GM19239 (cell line): Measurements from ENCODE around the gene KIR3DL3.
"Not testable (repeated sequence)": the region's sequence is repeated elsewhere in the genome, so short reads cannot be mapped to it uniquely, and the experiment has no call there.

Experiments
- DNase-seq: peaks from one replicate; pipeline ENCODE4 v3.0.0; 2011; ENCODE audit warnings: low spot score; ENCODE audit not compliant: insufficient read length
- FAIRE-seq: peaks from 2 replicates; lab custom pipeline; 2011; peaks lifted over from hg19 to GRCh38; lab: Jason Lieb, UNC

KIR3DL3 gene

DNA sequence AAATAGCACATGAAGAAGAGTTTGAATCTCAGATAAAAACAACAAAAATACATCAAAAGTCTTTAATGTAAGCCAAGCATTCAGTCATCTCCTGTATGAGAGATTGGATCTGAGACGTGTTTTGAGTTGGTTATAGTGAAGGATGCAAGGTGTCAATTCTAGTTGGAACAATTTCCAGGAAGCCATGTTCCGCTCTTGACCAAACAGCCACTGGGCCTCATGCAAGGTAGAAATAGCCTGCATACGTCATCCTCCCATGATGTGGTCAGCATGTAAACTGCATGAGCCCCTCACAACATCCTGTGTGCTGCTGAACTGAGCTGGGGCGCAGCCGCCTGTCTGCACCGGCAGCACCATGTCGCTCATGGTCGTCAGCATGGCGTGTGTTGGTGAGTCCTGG lies at the start of gene KIR3DL3:
KIR3DL3 (plus strand) TSS at position 301 of the 400 bp plus-strand sequence; CDS start at position 356, 55 bp downstream.
- no peak for FAIRE-seq
- DNase-seq = no peak

GRCh38 chr19:54676210-54676834 lies 47.9 kb upstream of the KIR3DL3 start:
- FAIRE-seq = peak; percentile 80
- peak; percentile 37 for DNase-seq

- FAIRE-seq (no peak), DNase-seq (no peak)
Observed at GRCh38 chr19:54677217-54677616, 47.0 kb upstream of the KIR3DL3 start.

DNA sequence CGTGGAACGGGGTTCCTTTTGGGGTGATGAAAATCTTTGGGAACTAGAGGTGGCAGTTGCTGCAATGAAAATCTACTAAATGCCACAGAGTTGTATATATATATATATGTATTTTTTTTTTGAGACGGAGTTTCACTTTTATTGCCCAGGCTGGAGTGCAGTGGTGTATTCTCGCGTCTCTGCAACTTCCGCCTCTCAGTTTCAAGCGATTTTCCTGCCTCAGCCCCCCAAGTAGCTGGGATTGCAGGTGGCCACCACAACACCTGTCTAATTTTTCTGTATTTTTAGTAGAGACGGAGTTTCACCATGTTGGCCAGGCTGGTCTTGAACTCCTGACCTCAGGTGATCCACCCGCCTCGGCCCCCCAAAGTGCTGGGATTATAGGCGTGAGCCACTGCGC lies 42.6 kb upstream of the KIR3DL3 start:
- DNase-seq, FAIRE-seq: not testable (repeated sequence)

DNA sequence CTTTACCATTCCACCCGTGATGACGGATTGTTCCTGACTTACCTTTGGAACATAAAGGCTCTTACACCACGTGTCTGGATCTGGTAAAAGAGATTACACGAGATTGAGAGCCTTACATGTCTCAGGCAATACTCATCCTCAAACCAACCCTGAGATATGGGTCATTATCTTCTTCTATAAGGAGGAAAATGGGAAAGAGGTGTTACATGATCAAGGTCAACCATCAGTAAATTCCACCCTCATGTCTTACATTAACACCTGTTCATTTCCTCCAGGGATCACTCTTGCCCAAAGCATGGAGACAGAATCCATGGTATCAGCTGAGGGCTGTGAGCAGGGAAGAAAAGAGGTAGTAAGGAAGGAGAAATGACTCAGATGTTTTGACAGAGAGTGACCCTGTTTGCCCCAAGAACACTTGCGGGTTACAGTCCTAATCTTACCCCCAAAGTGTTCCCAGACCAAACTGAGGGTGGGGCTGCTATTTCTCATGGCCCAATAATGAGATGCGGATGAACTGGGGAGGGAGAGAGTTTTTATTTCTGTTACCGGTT lies 41.9 kb upstream of the KIR3DL3 start:
- no peak for FAIRE-seq
- no peak for DNase-seq

DNA sequence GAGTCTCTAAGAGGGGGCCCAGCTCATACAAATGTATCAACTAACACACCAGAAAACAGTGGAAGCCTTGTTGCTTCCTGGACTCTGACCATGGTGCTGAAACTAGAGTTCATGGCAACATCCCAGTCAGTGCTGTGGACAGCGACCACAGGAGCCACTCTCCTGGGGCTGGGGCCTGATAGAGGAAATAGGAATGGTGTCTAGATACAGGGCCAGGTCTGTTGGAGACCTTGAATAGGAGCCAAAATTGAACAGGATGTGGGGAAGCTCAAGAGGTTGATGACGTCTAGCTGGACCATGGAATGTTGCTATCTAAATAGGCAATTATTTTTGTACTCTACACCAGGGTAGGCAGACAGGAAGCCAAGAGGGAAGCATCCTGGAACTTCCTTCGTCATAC lies 39.7 kb upstream of the KIR3DL3 start:
- DNase-seq = no peak

DNA sequence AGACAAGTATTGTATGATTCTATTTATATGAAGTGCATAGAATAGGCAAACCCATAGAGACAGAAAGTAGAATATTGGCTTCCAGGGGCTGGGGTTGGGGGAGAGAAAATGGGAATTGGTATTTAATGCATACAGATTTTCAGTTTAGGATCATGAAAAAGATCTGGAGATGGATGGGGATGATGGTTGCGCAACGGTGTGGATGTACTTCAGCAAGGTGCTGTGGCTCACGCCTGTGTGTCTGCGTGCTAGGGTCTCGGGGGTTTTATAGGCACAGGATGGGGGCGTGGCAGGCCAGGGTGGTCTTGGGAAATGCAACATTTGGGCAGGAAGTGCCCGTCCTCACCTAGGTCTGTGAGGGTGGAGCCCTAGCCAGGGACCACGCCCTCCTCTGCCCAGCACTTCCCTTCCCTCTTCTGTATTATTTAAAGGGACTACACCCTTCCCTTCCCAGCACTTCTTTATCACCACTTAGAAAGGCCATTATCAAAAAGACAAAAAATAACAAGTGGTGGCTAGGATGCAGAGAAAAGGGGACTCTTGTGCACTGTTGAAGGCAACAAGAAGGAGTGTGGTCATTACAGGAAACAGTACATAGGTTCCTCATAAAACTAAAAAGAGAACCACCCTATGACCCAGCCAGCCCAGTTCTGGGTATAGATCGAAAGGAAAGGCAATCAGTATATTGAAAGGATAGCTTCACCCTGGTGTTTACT lies 32.5 kb upstream of the KIR3DL3 start:
- DNase-seq = no peak
- FAIRE-seq = no peak

More for the DNA sequence above, 39.7 kb upstream of the KIR3DL3 start:
- peak; percentile 37 for FAIRE-seq

DNA sequence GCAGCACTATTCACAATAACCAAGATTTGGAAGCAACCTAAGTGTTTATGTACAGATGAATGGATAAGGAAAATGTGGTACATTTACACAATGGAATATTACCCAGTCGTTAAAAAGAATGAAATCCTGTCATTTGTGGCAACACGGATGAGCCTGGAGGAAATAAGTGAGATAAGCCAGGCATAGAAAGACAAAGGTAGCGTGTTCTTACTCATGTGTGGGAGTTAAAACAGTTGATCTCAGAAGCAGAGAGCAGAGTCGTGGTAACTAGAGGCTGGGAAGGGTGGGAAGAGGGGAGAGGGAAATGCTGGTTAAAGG lies 32.0 kb upstream of the KIR3DL3 start:
- DNase-seq (no peak), FAIRE-seq (no peak)

DNA sequence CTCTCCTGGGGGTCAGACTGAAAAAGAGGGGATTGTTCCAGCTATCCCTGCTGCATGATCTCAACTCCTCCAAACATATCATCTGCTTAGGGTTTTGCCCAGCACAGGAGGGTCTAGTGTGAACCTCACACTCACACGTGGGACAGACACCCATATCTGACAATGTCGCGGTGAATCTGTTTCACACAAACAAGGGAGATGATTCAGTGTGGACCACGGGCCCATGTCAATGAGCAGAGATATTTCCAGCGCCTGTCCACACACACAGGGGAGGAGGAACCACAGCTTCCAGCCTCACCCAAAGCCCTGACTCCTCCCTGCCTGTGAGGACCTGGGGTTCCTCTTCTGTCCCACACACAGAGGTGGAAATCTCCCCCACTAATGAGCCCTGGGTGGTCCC lies 29.6 kb upstream of the KIR3DL3 start:
- DNase-seq (no peak), FAIRE-seq (no peak)

- DNase-seq (no peak), FAIRE-seq (no peak)
Observed at GRCh38 chr19:54696117-54696548, 28.1 kb upstream of the KIR3DL3 start.

DNA sequence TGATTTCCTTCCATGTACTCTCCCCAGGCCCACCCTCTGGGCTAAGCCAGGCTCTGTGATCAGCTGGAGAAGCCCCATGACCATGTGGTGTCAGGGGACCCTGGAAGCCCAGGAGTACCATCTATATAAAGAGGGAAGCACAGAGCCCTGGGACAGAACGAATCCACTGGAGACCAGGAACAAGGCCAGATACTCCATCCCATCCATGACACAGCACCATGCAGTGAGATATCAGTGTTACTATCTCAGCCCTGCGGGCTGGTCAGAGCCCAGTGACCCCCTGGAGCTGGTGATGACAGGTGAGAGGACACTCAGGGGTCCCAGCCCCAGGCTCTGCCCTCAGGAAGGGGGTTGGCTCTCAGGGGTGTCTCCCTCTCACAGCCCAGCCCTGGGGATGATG lies 27.5 kb upstream of the KIR3DL3 start:
- DNase-seq = no peak
- FAIRE-seq = no peak

DNA sequence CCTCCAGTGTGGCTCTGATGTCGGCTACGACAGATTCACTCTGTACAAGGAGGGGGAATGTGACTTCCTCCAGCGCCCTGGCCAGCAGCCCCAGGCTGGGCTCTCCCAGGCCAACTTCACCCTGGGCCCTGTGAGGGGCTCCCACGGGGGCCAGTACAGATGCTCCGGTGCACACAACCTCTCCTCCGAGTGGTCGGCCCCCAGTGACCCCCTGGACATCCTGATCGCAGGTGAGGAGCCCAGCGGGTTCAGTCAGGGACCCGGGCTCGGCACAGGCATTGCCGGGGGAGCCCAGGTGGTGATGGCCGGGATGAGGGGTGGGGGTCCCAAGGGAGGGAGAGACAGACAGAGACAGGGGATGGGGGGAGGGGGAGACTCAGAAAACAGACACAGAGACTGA lies 26.5 kb upstream of the KIR3DL3 start:
- not testable (repeated sequence) for FAIRE-seq, DNase-seq

DNA sequence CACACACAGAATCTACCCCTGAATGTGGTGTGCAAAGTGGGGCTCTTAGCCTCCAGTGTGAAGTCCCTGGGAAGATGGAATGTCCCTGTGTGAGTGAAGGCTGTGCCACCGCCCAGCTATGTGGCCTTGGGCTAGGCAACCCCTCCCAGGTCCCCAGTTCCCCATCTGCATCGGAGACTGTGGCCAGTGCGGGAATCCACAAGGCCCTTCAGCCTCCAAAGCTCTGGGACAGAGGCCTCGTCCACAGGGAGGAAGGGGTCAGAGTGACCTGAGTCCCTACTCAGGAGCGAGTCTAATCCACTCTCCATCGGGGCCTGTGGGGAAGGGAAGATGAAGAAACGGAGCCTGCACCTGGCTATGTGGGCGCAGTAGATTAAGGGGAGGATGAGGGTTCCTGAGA lies 19.3 kb upstream of the KIR3DL3 start:
- FAIRE-seq = no peak

GRCh38 chr19:54707962-54708361 lies 16.3 kb upstream of the KIR3DL3 start:
- FAIRE-seq (no peak), DNase-seq (no peak)

More for the DNA sequence above, 19.3 kb upstream of the KIR3DL3 start:
- no peak for DNase-seq

DNA sequence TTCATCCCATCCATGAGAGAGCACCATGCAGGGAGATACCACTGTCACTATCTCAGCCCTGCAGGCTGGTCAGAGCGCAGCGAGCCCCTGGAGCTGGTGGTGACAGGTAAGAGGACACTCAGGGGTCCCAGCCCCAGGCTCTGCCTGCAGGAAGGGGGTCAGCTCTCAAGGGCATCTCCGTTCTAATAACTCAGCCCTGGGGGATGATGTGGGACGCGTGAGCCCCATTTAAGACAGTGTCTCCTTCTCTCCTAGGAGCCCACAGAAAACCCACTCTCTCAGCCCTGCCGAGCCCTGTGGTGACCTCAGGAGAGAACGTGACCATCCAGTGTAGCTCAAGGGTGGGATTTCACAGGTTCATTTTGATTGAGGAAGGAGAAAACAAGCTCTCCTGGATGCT lies 15.5 kb upstream of the KIR3DL3 start:
- DNase-seq (no peak), FAIRE-seq (no peak)

DNA sequence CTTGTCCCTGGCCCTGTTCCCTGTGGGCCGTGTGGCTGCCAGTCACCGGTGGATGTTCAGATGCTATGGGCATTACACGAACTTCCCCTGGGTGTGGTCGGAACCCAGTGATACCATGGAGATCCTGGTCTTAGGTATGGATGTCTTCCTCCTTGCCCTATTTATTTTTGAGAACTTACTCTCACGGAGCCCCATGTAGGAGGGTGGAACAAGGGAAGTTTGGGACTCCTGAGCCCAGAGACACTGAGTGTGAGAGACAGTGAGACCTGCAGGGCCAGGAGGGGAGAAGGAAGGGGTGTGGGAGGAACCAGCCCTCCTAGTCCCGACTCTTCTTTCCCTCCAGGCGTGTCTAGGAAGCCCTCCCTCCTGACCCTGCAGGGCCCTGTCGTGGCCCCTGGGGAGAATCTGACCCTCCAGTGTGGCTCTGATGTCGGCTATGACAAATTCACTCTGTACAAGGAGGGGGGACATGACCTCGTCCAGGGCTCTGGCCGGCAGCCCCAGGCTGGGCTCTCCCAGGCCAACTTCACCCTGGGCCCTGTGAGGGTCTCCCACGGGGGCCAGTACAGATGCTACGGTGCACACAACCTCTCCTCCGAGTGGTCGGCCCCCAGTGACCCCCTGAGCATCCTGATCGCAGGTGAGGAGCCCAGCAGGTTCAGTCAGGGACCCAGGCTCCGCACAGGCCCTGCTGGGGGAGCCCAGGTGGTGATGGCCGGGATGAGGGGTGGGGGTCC lies 14.9 kb upstream of the KIR3DL3 start:
- DNase-seq (no peak), FAIRE-seq (no peak)

GRCh38 chr19:54709956-54710355 lies 14.3 kb upstream of the KIR3DL3 start:
- DNase-seq, FAIRE-seq: not testable (repeated sequence)

GRCh38 chr19:54724644-54725043 lies 402 bp downstream of the KIR3DL3 start:
- no peak for FAIRE-seq

GRCh38 chr19:54725321-54725720 lies 1.1 kb downstream of the KIR3DL3 start:
- no peak for DNase-seq
- FAIRE-seq = no peak

More at GRCh38 chr19:54724644-54725043, 402 bp downstream of the KIR3DL3 start:
- DNase-seq = no peak

- FAIRE-seq (no peak), DNase-seq (no peak)
Observed at GRCh38 chr19:54727562-54727961, 3.3 kb downstream of the KIR3DL3 start.

- DNase-seq = no peak
- no peak for FAIRE-seq
Observed at GRCh38 chr19:54728167-54728566, 3.9 kb downstream of the KIR3DL3 start.
